Measurements from ENCODE around the gene ENTR1. TPM values are rescaled to one million over a fixed set of nuclear protein-coding genes. Genes with fewer than 3 reads are reported as not detected.

The ENTR1 gene
- total and polyA plus RNA-seq, 10 of the 15 experiments (the other 5 are each of a cell fraction or from before 2014, with no cell fraction given) = 8.2 to 96.4 (median 41.1) TPM

DNA sequence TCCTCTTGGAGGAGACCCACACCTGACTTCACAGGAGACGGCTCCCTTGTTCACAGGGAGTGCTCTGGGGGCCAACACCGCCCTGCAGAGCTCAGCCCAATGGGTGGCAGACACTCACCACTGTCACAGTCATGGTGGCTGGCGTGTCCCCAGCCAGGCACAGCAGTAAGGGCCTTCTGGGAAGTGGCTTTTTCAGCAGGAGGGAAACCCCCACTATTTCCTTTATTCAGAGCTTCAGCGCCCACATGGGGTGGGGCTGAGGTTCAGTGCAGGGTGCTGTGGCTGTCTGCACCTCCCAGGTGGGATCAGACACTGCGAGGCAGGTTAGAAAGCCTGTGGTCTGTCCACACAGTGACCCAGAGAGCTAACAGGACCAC lies 6.9 kb downstream of the ENTR1 start (continued):
- TF ChIP-seq, protein P1, sequence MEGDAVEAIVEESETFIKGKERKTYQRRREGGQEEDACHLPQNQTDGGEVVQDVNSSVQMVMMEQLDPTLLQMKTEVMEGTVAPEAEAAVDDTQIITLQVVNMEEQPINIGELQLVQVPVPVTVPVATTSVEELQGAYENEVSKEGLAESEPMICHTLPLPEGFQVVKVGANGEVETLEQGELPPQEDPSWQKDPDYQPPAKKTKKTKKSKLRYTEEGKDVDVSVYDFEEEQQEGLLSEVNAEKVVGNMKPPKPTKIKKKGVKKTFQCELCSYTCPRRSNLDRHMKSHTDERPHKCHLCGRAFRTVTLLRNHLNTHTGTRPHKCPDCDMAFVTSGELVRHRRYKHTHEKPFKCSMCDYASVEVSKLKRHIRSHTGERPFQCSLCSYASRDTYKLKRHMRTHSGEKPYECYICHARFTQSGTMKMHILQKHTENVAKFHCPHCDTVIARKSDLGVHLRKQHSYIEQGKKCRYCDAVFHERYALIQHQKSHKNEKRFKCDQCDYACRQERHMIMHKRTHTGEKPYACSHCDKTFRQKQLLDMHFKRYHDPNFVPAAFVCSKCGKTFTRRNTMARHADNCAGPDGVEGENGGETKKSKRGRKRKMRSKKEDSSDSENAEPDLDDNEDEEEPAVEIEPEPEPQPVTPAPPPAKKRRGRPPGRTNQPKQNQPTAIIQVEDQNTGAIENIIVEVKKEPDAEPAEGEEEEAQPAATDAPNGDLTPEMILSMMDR (IDR thresholded peaks at IDR 0.05 in 2 of 3, conservative IDR thresholded peaks at IDR 0.05 in 1 of 3; ENCODE audit: control insufficient read depth in 2 of 3, extremely low read depth in 1 of 3, insufficient read depth in 1 of 3, low read depth in 3 of 3, low read length in 3 of 3) = peak in 1 of 3 experiments; percentile 16; a peak in 3 of 6 replicates
- TF ChIP-seq ZNF622 (IDR thresholded peaks at IDR 0.05) (no peak), POLR2AphosphoS2 (IDR thresholded peaks at IDR 0.05; ENCODE audit: low read depth, low read length) (peak; percentile 45; the same call in 1 of the 2 replicates), EP300 (IDR thresholded peaks at IDR 0.05; ENCODE audit: borderline replicate concordance in 1 of 2, control insufficient read depth in 1 of 2, low read depth in 2 of 2, low read length in 2 of 2) (peak in 1 of 2 experiments; percentile 34; a peak in 1 of 4 replicates), STAT1 (conservative IDR thresholded peaks at IDR 0.05) (no peak), ZZZ3 (IDR thresholded peaks at IDR 0.05; ENCODE audit: control insufficient read depth, insufficient read length, low read depth) (no peak), MEF2A (IDR thresholded peaks at IDR 0.05; ENCODE audit: insufficient read depth, low read depth, low read length) (no peak), KLF5 (IDR thresholded peaks at IDR 0.05; ENCODE audit: partially characterized antibody) (no peak), BHLHE40 (IDR thresholded peaks at IDR 0.05; ENCODE audit: borderline replicate concordance in 1 of 2, low read depth in 2 of 2, low read length in 1 of 2) (peak; percentile 13 to 43; a peak in 3 of 4 replicates), BRCA1 (IDR thresholded peaks at IDR 0.05; ENCODE audit: low read depth, low read length) (no peak), KDM1A (IDR thresholded peaks at IDR 0.05; ENCODE audit: borderline replicate concordance) (no peak), CBFB (IDR thresholded peaks at IDR 0.05; ENCODE audit: low read depth) (0 out of 2 replicates have a peak, but pooled peaks have one; percentile 47), NR2F1 (conservative IDR thresholded peaks at IDR 0.05) (no peak; the same call in 1 of the 2 replicates), NR2C2 (IDR thresholded peaks at IDR 0.05; ENCODE audit: borderline replicate concordance, control insufficient read depth, insufficient read length, low read depth) (no peak), POLR2A (IDR thresholded peaks at IDR 0.05; ENCODE audit: low read depth, low read length) (peak; percentile 69; the same call in 1 of the 2 replicates), MXI1 (IDR thresholded peaks at IDR 0.05; ENCODE audit: low read depth, low read length) (peak; percentile 59; the same call in 1 of the 2 replicates), SIX5 (IDR thresholded peaks at IDR 0.05; ENCODE audit: low read depth, low read length, severe bottlenecking) (no peak), TARDBP (IDR thresholded peaks at IDR 0.05; ENCODE audit: borderline replicate concordance) (no peak), TCF12 (IDR thresholded peaks at IDR 0.05; ENCODE audit: low read depth, low read length) (0 out of 2 replicates have a peak, but pooled peaks have one; percentile 28), NRF1 (conservative IDR thresholded peaks at IDR 0.05; ENCODE audit: low read depth, low read length) (no peak), GATAD2B (conservative IDR thresholded peaks at IDR 0.05; ENCODE audit: low read depth) (no peak)
- TF ChIP-seq, protein P2, sequence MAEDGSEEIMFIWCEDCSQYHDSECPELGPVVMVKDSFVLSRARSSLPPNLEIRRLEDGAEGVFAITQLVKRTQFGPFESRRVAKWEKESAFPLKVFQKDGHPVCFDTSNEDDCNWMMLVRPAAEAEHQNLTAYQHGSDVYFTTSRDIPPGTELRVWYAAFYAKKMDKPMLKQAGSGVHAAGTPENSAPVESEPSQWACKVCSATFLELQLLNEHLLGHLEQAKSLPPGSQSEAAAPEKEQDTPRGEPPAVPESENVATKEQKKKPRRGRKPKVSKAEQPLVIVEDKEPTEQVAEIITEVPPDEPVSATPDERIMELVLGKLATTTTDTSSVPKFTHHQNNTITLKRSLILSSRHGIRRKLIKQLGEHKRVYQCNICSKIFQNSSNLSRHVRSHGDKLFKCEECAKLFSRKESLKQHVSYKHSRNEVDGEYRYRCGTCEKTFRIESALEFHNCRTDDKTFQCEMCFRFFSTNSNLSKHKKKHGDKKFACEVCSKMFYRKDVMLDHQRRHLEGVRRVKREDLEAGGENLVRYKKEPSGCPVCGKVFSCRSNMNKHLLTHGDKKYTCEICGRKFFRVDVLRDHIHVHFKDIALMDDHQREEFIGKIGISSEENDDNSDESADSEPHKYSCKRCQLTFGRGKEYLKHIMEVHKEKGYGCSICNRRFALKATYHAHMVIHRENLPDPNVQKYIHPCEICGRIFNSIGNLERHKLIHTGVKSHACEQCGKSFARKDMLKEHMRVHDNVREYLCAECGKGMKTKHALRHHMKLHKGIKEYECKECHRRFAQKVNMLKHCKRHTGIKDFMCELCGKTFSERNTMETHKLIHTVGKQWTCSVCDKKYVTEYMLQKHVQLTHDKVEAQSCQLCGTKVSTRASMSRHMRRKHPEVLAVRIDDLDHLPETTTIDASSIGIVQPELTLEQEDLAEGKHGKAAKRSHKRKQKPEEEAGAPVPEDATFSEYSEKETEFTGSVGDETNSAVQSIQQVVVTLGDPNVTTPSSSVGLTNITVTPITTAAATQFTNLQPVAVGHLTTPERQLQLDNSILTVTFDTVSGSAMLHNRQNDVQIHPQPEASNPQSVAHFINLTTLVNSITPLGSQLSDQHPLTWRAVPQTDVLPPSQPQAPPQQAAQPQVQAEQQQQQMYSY (CRISPR knock-in tag; IDR thresholded peaks at IDR 0.05) = no peak
- TF ChIP-seq, protein P3, sequence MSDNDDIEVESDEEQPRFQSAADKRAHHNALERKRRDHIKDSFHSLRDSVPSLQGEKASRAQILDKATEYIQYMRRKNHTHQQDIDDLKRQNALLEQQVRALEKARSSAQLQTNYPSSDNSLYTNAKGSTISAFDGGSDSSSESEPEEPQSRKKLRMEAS (IDR thresholded peaks at IDR 0.05; ENCODE audit: low read depth, low read length) = no peak

Data from GM12878 (cell line).